ENCODE data around the gene PA2G4.
"Not testable (repeated sequence)": the region's sequence is repeated elsewhere in the genome, so short reads cannot be mapped to it uniquely, and the experiment has no call there.

The PA2G4 gene

GRCh38 chr12:56152132-56152755 is 47.9 kb downstream of the PA2G4 start, which contains the start of gene MYL6B:
TSS of gene MYL6B (plus strand) at chr12:56152587. CDS start at chr12:56153919, 1,332 bp downstream.
- peak; percentile 54 to 95 (median 85) for DNase-seq

GRCh38 chr12:56152756-56153677 is 48.7 kb downstream of the PA2G4 start:
- peak in 2 of 56 donors; percentile 28 to 32 for DNase-seq

- DNase-seq: no peak
Observed at GRCh38 chr12:56153678-56154065, 49.3 kb downstream of the PA2G4 start.

DNA sequence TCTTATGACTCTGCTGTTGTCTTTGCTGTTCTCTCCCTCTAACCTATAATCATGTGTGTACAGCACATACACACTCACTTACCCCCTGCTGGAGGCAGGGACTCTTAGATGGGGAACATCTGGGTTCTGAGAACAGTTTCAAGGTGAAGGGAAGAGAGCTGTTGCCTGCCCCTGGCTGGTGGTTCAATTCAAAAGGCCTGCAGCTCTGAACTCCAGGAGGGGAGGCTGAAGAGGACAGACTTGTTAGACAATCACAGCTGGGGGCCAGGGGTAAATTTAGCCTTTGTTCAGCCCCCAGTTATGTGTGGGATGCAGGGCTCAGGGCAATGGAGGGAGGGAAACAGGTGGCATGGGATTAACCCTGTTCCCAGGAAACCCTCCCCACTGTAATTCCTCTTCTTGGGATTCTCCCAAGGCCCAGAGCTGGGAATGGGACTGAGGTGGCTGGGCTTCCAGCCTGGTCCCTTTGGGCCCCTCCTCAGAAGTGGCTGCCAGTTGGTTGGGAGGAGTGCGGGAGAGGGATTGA is 50.0 kb downstream of the PA2G4 start:
- no peak for DNase-seq

GRCh38 chr12:56154818-56155217 is 50.5 kb downstream of the PA2G4 start:
- no peak for DNase-seq

DNA sequence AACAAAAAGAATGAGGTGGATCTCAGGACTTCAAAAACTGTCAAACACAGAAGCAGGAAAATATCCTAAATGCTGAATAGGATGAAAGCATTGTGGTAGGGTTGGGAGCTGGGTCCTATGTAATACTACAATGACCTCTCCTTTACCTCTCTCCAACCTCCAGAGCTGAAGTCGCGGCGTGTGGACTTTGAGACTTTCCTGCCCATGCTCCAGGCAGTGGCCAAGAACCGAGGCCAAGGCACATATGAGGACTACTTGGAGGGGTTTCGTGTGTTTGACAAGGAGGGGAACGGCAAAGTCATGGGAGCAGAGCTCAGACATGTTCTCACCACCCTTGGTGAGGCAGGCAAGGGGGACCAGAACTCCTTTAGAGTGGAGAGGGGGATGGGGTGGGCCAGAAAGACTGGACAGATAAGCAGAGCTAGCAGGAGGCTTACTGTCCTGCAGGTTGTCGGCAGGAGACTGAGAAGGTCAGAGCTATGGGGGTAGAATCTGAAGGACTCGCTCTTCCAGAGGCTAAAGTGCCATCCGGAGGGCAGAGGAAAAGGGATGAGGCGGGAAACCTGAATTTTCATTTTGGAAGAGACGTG is 51.0 kb downstream of the PA2G4 start:
- DNase-seq: no peak

DNA sequence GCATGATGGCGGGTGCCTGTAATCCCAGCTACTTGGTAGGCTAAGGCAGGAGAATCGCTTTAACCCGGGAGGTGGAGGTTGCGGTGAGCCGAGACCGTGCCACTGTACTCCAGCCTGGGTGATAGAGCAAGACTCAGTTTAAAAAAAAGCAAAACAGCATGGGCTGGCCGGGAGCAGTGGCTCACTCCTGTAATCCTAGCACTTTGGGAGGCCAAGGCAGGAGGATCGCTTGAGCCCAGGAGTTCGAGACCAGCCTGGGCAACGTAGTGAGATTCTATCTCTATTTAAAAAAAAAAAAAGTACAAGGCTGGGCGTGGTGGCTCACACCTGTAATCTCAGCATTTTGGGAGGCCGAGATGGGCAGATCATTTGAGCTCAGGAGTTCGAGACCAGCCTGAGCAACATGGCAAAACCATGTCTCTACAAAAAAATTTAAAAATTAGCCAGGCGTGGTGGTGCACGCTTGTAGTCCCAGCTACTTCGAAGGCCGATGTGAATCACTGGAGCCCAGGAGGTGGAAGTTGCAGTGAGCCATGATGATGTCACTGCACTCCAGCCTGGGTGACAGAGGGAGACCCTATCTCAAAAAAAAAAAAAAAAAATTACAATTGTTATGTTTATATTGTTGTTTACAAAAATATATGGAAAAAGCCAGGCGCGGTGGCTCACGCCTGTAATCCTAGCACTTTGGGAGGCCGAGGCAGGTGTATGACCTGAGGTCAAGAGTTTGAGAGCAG is 52.3 kb downstream of the PA2G4 start:
- DNase-seq: not testable (repeated sequence)

DNA sequence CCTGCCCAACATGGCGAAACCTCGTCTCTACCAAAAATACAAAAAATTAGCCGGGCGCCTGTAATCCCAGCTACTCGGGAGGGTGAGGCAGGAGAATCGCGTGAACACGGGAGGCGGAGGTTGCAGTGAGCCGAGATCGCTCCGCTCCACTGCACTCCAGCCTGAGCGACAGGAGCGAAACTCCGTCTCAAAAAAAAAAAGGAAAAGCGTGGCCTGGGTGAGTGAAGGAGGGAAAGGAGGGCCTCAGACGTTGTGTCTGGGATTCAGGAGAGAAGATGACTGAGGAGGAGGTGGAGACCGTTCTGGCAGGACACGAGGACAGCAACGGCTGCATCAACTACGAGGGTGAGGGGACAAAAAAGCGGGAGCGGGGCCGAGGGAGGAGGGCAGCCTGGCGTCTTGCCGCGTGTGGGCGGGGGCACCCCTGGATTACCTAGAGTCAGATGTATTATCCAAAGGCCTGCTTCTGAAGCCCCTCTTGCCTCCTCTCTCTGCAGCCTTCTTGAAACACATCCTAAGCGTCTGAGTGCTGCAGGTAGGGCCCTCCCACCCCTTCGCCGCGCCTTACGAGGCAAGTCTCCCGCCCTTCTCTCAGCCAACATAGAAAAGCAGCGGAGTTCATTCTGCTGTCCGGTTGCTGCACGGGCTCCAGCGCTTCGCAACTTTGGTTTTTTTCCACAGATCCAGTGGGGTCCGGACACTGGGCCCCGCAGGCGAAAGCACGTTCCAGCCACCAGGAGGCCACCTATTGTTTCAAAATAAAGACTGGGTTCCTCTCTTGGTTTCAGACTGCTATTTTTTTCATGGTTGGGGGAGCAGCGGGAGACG is 53.1 kb downstream of the PA2G4 start:
- DNase-seq: peak in 51 of 56 donors; percentile 23 to 87 (median 65)

- DNase-seq: peak; percentile 58 to 99 (median 93)
Observed at GRCh38 chr12:56158029-56158925, 53.9 kb downstream of the PA2G4 start, which contains the start of gene MYL6. TSS of gene MYL6 (plus strand) at chr12:56158359. CDS start at chr12:56158402, 43 bp downstream.

GRCh38 chr12:56158926-56159461 is 54.6 kb downstream of the PA2G4 start:
- DNase-seq: peak in 31 of 56 donors; percentile 3 to 56 (median 17)

DNA sequence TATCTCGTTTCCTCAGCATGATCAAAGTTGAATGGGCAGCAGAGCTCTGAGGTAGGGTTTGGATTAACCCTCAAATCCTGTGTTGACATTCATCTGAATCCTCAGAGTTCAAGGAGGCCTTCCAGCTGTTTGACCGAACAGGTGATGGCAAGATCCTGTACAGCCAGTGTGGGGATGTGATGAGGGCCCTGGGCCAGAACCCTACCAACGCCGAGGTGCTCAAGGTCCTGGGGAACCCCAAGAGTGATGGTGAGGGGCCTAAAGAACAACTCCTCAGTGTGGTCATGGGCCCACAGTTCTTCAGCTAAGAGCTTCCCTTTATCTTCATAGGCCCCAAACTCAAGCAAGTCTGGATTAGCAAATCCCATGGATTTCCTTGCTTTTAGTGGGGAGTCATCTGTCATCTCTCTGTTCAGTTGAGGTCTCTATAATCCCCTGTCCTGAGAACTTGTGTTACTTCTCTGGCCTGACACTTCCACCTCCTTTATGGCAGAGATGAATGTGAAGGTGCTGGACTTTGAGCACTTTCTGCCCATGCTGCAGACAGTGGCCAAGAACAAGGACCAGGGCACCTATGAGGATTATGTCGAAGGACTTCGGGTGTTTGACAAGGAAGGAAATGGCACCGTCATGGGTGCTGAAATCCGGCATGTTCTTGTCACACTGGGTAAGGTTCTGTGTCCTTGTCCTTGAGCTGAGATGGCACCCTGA is 55.3 kb downstream of the PA2G4 start:
- DNase-seq: no peak

DNA sequence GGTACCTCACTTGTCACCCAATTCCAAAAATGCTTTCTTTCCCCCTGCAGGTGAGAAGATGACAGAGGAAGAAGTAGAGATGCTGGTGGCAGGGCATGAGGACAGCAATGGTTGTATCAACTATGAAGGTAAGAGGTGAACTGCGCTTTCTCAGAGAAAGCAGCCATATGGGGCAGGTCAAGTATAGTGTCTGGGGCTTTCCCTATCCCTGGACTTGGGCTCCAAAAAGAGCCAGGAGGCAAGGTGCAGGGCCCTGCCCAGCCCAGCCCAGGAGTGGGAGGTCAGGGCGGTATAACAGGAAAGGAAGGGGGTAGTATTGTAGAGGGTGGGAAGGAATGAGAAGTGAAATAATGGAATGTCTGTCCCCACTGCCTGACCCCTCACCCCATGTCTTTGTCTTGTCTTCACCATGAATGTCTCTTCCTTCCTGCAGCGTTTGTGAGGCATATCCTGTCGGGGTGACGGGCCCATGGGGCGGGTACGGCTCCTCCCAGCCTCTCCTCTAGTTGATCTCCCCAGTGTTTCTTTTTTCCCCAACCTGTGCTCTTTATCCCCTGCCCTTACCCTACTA is 55.9 kb downstream of the PA2G4 start:
- peak in 1 of 56 donors; percentile 15 for DNase-seq

DNA sequence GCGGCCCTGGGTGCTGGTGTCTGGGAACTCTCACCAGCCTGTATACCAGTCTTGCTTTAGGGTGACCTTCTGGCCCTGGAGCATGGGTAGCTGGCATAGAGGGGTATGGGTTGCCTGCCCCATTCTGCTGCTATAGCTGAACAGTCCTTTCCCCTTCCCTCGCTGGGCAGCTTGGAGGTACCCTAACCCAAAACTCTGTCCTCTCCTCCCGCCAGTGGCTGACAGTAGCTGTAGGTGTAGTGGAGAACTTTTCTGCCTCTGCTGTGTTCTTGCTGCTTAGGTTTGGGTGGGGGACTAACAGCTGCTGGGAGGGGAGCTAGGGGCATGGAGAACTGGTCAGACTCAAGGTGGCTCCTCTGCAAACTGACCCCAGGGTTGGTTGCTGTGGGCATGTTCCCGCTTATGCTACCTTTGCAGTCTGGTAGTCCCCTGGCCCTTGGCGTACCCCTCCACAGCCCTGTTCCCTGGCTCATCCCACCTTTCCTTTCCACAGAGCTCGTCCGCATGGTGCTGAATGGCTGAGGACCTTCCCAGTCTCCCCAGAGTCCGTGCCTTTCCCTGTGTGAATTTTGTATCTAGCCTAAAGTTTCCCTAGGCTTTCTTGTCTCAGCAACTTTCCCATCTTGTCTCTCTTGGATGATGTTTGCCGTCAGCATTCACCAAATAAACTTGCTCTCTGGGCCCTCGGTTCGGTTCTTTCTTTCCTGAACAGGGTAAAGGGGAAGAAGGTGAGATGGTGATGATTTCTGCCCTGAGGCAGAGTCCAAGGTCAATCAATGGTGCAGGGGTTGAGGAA is 56.7 kb downstream of the PA2G4 start:
- no peak for DNase-seq

GRCh38 chr12:56161690-56162351 is 57.5 kb downstream of the PA2G4 start:
- DNase-seq: no peak

- no peak for DNase-seq
Observed at GRCh38 chr12:56162468-56163290, 58.3 kb downstream of the PA2G4 start.

Data from nucleus accumbens (tissue), 56 donors.